Measurements from ENCODE around the gene NAALADL1.
"Not testable (repeated sequence)": the region's sequence is repeated elsewhere in the genome, so short reads cannot be mapped to it uniquely, and the experiment has no call there.

The NAALADL1 gene

GRCh38 chr11:65021509-65021908, 36.8 kb downstream of the NAALADL1 start:
- Histone ChIP-seq H3K4me1 (ENCODE audit: control insufficient read depth, low read depth, low read length) (no peaks in the 10 kb centered on the region), H3K27me3 (ENCODE audit: control insufficient read depth, insufficient read depth, low read length) (no peaks in the 10 kb centered on the region), H3K27ac (ENCODE audit: low read length) (no peak overlapping the region), H3K9me3 (ENCODE audit: control insufficient read depth, low read depth, low read length) (no peaks in the 10 kb centered on the region), H3K36me3 (ENCODE audit: control insufficient read depth, low read depth, low read length) (peaks cover 25% of the 10 kb centered on the region), H3K4me3 (ENCODE audit: low read length) (no peak overlapping the region), H3K9ac (ENCODE audit: low read length) (no peak overlapping the region)

- H3K27ac ChIP-seq (ENCODE audit: low read length) = no peak overlapping the region
- peaks cover 25% of the 10 kb centered on the region for H3K36me3 ChIP-seq (ENCODE audit: control insufficient read depth, low read depth, low read length)
- H3K9ac ChIP-seq (ENCODE audit: low read length) = no peak overlapping the region
Measured at GRCh38 chr11:65021003-65021402, 37.4 kb downstream of the NAALADL1 start.

GRCh38 chr11:65019824-65020223, 38.5 kb downstream of the NAALADL1 start:
- Histone ChIP-seq H3K9ac (ENCODE audit: low read length) (no peak overlapping the region), H3K36me3 (ENCODE audit: control insufficient read depth, low read depth, low read length) (peaks cover 25% of the 10 kb centered on the region), H3K27ac (ENCODE audit: low read length) (no peak overlapping the region), H3K9me3 (ENCODE audit: control insufficient read depth, low read depth, low read length) (no peaks in the 10 kb centered on the region), H3K4me1 (ENCODE audit: control insufficient read depth, low read depth, low read length) (no peaks in the 10 kb centered on the region), H3K27me3 (ENCODE audit: control insufficient read depth, insufficient read depth, low read length) (no peaks in the 10 kb centered on the region), H3K4me3 (ENCODE audit: low read length) (no peak overlapping the region)

More at GRCh38 chr11:65021003-65021402, 37.4 kb downstream of the NAALADL1 start:
- Histone ChIP-seq H3K4me1 (ENCODE audit: control insufficient read depth, low read depth, low read length) (no peaks in the 10 kb centered on the region), H3K27me3 (ENCODE audit: control insufficient read depth, insufficient read depth, low read length) (no peaks in the 10 kb centered on the region), H3K9me3 (ENCODE audit: control insufficient read depth, low read depth, low read length) (no peaks in the 10 kb centered on the region), H3K4me3 (ENCODE audit: low read length) (no peak overlapping the region)

- Histone ChIP-seq H3K4me1 (ENCODE audit: control insufficient read depth, low read depth, low read length) (no peaks in the 10 kb centered on the region), H3K9me3 (ENCODE audit: control insufficient read depth, low read depth, low read length) (no peaks in the 10 kb centered on the region), H3K27me3 (ENCODE audit: control insufficient read depth, insufficient read depth, low read length) (no peaks in the 10 kb centered on the region), H3K9ac (ENCODE audit: low read length) (no peak overlapping the region), H3K4me3 (ENCODE audit: low read length) (no peak overlapping the region), H3K27ac (ENCODE audit: low read length) (no peak overlapping the region), H3K36me3 (ENCODE audit: control insufficient read depth, low read depth, low read length) (peaks cover 25% of the 10 kb centered on the region)
Measured at GRCh38 chr11:65017937-65018336, 40.4 kb downstream of the NAALADL1 start.

GRCh38 chr11:65016705-65017104, 41.6 kb downstream of the NAALADL1 start:
- Histone ChIP-seq H3K9ac (ENCODE audit: low read length) (no peak overlapping the region), H3K27me3 (ENCODE audit: control insufficient read depth, insufficient read depth, low read length) (no peaks in the 10 kb centered on the region), H3K9me3 (ENCODE audit: control insufficient read depth, low read depth, low read length) (no peaks in the 10 kb centered on the region), H3K27ac (ENCODE audit: low read length) (no peak overlapping the region), H3K4me3 (ENCODE audit: low read length) (no peak overlapping the region), H3K36me3 (ENCODE audit: control insufficient read depth, low read depth, low read length) (peaks cover 25% of the 10 kb centered on the region), H3K4me1 (ENCODE audit: control insufficient read depth, low read depth, low read length) (no peaks in the 10 kb centered on the region)

- peak overlapping the region; percentile 63 for H3K4me3 ChIP-seq (ENCODE audit: low read length)
- H3K9me3 ChIP-seq (ENCODE audit: control insufficient read depth, low read depth, low read length) = no peaks in the 10 kb centered on the region
- peak overlapping the region; percentile 63 for H3K9ac ChIP-seq (ENCODE audit: low read length)
- peak overlapping the region; percentile 31 for H3K27ac ChIP-seq (ENCODE audit: low read length)
- no peaks in the 10 kb centered on the region for H3K4me1 ChIP-seq (ENCODE audit: control insufficient read depth, low read depth, low read length)
- no peaks in the 10 kb centered on the region for H3K27me3 ChIP-seq (ENCODE audit: control insufficient read depth, insufficient read depth, low read length)
- H3K36me3 ChIP-seq (ENCODE audit: control insufficient read depth, low read depth, low read length) = peaks cover 15% of the 10 kb centered on the region
Measured at GRCh38 chr11:65014726-65015227, 43.6 kb downstream of the NAALADL1 start.

GRCh38 chr11:65013888-65014725, 44.2 kb downstream of the NAALADL1 start, which contains the start of gene ARL2:
Gene ARL2, plus strand, starts transcription at chr11:65014160. Its CDS starts 48 bp downstream, at chr11:65014208.
- Histone ChIP-seq H3K27ac (ENCODE audit: low read length) (peak within 1 kb of the TSS; percentile 66), H3K36me3 (ENCODE audit: control insufficient read depth, low read depth, low read length) (peaks cover 11% of the 10 kb centered on the region), H3K9me3 (ENCODE audit: control insufficient read depth, low read depth, low read length) (no peaks in the 10 kb centered on the region), H3K4me1 (ENCODE audit: control insufficient read depth, low read depth, low read length) (no peaks in the 10 kb centered on the region), H3K4me3 (ENCODE audit: low read length) (peak within 1 kb of the TSS; percentile 63), H3K27me3 (ENCODE audit: control insufficient read depth, insufficient read depth, low read length) (no peaks in the 10 kb centered on the region), H3K9ac (ENCODE audit: low read length) (peak within 1 kb of the TSS; percentile 63)

- peak overlapping the region; percentile 63 for H3K9ac ChIP-seq (ENCODE audit: low read length)
- no peaks in the 10 kb centered on the region for H3K9me3 ChIP-seq (ENCODE audit: control insufficient read depth, low read depth, low read length)
- peaks cover 6% of the 10 kb centered on the region for H3K36me3 ChIP-seq (ENCODE audit: control insufficient read depth, low read depth, low read length)
- H3K27ac ChIP-seq (ENCODE audit: low read length) = peak overlapping the region; percentile 66
- no peaks in the 10 kb centered on the region for H3K4me1 ChIP-seq (ENCODE audit: control insufficient read depth, low read depth, low read length)
- H3K27me3 ChIP-seq (ENCODE audit: control insufficient read depth, insufficient read depth, low read length) = no peaks in the 10 kb centered on the region
- H3K4me3 ChIP-seq (ENCODE audit: low read length) = peak overlapping the region; percentile 63
Measured at GRCh38 chr11:65013130-65013887, 45.0 kb downstream of the NAALADL1 start.

GRCh38 chr11:65008873-65009272, 49.5 kb downstream of the NAALADL1 start:
- no peaks in the 10 kb centered on the region for H3K36me3 ChIP-seq (ENCODE audit: control insufficient read depth, low read depth, low read length)
- H3K4me3 ChIP-seq (ENCODE audit: low read length) = no peak overlapping the region
- H3K27me3 ChIP-seq (ENCODE audit: control insufficient read depth, insufficient read depth, low read length) = no peaks in the 10 kb centered on the region
- H3K9ac ChIP-seq (ENCODE audit: low read length) = no peak overlapping the region
- H3K27ac ChIP-seq (ENCODE audit: low read length) = no peak overlapping the region
- H3K9me3 ChIP-seq (ENCODE audit: control insufficient read depth, low read depth, low read length) = no peaks in the 10 kb centered on the region
- H3K4me1 ChIP-seq (ENCODE audit: control insufficient read depth, low read depth, low read length) = no peaks in the 10 kb centered on the region

- Histone ChIP-seq H3K4me3 (ENCODE audit: low read length) (no peak overlapping the region), H3K9me3 (ENCODE audit: control insufficient read depth, low read depth, low read length) (no peaks in the 10 kb centered on the region), H3K27me3 (ENCODE audit: control insufficient read depth, insufficient read depth, low read length) (no peaks in the 10 kb centered on the region), H3K9ac (ENCODE audit: low read length) (no peak overlapping the region), H3K4me1 (ENCODE audit: control insufficient read depth, low read depth, low read length) (no peaks in the 10 kb centered on the region), H3K27ac (ENCODE audit: low read length) (no peak overlapping the region), H3K36me3 (ENCODE audit: control insufficient read depth, low read depth, low read length) (no peaks in the 10 kb centered on the region)
Measured at GRCh38 chr11:65008016-65008415, 50.3 kb downstream of the NAALADL1 start.

GRCh38 chr11:65003968-65004367, 54.4 kb downstream of the NAALADL1 start:
- not testable (repeated sequence) for H3K9ac ChIP-seq (ENCODE audit: low read length); H3K4me1 ChIP-seq (ENCODE audit: control insufficient read depth, low read depth, low read length); H3K4me3 ChIP-seq (ENCODE audit: low read length); H3K27ac ChIP-seq (ENCODE audit: low read length); H3K36me3 ChIP-seq (ENCODE audit: control insufficient read depth, low read depth, low read length); H3K9me3 ChIP-seq (ENCODE audit: control insufficient read depth, low read depth, low read length); H3K27me3 ChIP-seq (ENCODE audit: control insufficient read depth, insufficient read depth, low read length)

Measured in iPS-18a (cell line).